RWPE2 (cell line): ENCODE data around the gene HMGB3.

Experiments used
- ATAC-seq: fragments of 200-7000 bp; cut with Tn5 transposase; 3 replicates; pipeline ENCODE4 v1.9.1; 2021; ENCODE audit warnings: low read depth
- DNase-seq: peaks from one replicate; pipeline ENCODE4 v3.0.0-alpha.2; 2020; ENCODE audit warnings: low spot score
- H3K27ac ChIP-seq: fragments of 450-650 bp; 2 replicates; pipeline ENCODE4 v1.5.1; 2017; ENCODE audit warnings: mild to moderate bottlenecking; ENCODE audit not compliant: poor library complexity, severe bottlenecking
- H3K27me3 ChIP-seq: fragments of 250-450 bp; sonication (Bioruptor Pico); 2 replicates; pipeline ENCODE4 v1.5.1; 2021; ENCODE audit warnings: mild to moderate bottlenecking, moderate library complexity; ENCODE audit not compliant: insufficient read depth, poor library complexity, severe bottlenecking
- H3K36me3 ChIP-seq: fragments of 250-450 bp; sonication (Bioruptor Pico); 2 replicates; pipeline ENCODE4 v1.5.1; 2020; ENCODE audit warnings: low read depth, mild to moderate bottlenecking, moderate library complexity
- H3K4me1 ChIP-seq: fragments of 250-450 bp; sonication (Bioruptor Pico); 2 replicates; pipeline ENCODE4 v1.5.1; 2021; ENCODE audit warnings: mild to moderate bottlenecking, moderate library complexity; ENCODE audit not compliant: insufficient read depth, poor library complexity, severe bottlenecking
- H3K4me3 ChIP-seq: fragments of 250-450 bp; sonication (Bioruptor Pico); 2 replicates; pipeline ENCODE4 v1.5.1; 2021; ENCODE audit warnings: mild to moderate bottlenecking, moderate library complexity; ENCODE audit not compliant: severe bottlenecking
- H3K9me3 ChIP-seq: fragments of 250-450 bp; sonication (Bioruptor Pico); 2 replicates; pipeline ENCODE4 v1.5.1; 2021; ENCODE audit warnings: mild to moderate bottlenecking, moderate library complexity; ENCODE audit not compliant: severe bottlenecking
- TF ChIP-seq, protein P1 (sequence below): fragments of 450-650 bp; IDR thresholded peaks from one replicate; pipeline ENCODE4 v1.5.1; 2017; ENCODE audit warnings: mild to moderate bottlenecking, moderate library complexity; ENCODE audit not compliant: poor library complexity, severe bottlenecking

HMGB3 gene

DNA sequence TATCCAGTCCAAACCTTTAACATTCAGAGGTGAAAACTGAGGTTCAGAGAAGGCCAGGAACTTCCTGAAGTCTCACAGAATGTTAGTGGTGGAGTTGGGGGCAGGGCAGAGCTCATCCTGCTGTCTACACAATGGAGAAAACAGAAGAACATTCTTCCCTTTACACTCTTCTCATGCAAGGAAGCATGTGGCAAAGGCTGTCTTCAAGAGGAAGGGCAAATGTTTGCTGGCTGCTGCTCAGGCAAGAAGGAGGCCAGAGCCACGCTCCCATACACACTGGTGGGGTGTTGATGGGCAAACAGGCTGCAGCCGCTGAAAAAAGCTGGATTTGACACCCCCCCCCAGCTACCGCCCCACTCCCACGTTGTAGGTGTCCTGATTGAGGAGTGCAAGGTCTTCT, 32.5 kb downstream of the HMGB3 start:
- H3K4me1 ChIP-seq: no peaks in the 10 kb centered on the region
- TF ChIP-seq, protein P1, sequence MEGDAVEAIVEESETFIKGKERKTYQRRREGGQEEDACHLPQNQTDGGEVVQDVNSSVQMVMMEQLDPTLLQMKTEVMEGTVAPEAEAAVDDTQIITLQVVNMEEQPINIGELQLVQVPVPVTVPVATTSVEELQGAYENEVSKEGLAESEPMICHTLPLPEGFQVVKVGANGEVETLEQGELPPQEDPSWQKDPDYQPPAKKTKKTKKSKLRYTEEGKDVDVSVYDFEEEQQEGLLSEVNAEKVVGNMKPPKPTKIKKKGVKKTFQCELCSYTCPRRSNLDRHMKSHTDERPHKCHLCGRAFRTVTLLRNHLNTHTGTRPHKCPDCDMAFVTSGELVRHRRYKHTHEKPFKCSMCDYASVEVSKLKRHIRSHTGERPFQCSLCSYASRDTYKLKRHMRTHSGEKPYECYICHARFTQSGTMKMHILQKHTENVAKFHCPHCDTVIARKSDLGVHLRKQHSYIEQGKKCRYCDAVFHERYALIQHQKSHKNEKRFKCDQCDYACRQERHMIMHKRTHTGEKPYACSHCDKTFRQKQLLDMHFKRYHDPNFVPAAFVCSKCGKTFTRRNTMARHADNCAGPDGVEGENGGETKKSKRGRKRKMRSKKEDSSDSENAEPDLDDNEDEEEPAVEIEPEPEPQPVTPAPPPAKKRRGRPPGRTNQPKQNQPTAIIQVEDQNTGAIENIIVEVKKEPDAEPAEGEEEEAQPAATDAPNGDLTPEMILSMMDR: no peak
- H3K9me3 ChIP-seq: no peaks in the 10 kb centered on the region
- no peak overlapping the region for H3K4me3 ChIP-seq
- no peaks in the 10 kb centered on the region for H3K36me3 ChIP-seq
- no peaks in the 10 kb centered on the region for H3K27me3 ChIP-seq
- no peak for ATAC-seq
- H3K27ac ChIP-seq: no peak overlapping the region
- DNase-seq: no peak

DNA sequence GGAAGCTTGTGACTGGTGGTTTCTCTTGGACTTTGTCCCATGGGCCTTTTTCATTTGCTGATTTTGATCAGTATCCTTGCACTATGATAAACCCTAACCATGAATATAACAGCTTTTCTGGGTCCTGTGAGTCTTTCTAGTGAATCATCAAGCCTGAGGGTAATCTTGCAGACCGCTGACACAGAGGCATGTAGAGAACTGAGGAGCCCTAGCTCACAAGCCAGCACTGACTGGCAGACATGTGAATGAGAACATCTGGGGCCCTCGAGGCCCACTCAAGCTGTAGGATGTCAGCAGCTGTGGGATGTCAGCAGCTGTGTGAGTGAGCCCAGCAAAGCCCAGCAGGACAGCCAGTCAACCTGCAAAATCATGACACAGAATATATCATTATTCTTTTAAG, 36.7 kb downstream of the HMGB3 start:
- H3K4me1 ChIP-seq: no peaks in the 10 kb centered on the region
- TF ChIP-seq, protein P1: no peak
- H3K9me3 ChIP-seq: no peaks in the 10 kb centered on the region
- no peaks in the 10 kb centered on the region for H3K36me3 ChIP-seq
- no peak overlapping the region for H3K4me3 ChIP-seq
- no peaks in the 10 kb centered on the region for H3K27me3 ChIP-seq
- no peak overlapping the region for H3K27ac ChIP-seq
- no peak for DNase-seq
- ATAC-seq: peak; percentile 52; the same call in 1 of the 3 replicates

DNA sequence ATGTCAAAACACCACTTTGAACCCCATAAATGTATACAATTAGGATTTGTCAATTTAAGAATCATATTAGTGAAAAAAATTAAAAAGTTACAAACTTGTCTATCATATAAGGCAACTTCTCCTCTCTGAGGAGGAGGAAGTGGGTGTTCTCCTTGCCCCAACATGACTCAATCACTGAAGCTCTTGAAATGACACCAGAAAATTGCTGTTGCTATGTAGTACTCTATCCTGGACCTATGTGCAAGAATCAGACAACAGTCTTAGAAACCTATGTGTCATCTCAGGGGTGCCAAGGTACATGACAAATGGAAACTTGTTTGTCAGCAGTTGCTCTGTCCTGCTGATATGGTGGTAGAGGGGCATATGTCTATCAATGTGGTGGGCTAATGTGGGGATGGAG, 47.7 kb downstream of the HMGB3 start:
- DNase-seq: no peak
- no peak for ATAC-seq
- no peak overlapping the region for H3K27ac ChIP-seq

DNA sequence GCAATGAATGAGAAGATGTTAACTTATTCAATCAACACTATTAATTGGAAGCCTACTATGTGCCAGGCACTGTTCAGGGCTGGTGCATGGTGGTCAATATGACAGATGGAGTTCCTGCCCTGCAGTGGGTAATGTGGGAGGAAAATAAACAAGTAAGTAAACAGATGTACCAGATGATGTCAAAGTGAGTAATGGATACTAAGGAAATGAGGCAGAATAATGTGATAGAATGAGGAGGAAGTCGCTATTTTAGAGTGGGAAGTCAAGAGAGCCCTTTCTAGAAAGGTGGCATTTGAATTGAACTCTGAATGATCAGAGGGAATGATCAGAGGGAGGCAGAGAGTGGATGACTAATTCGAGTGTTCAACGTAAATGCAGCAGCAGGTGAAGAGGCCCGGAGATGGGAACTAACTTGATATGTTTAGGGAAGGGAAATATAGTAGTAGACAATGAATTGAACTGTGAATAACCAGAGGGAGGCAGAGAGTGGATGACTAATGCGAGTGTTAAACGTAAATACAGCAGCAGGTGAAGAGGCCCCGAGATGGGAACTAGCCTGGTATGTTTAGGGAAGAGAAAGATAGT, 48.3 kb downstream of the HMGB3 start:
- TF ChIP-seq, protein P1: no peak
- Histone ChIP-seq H3K4me3 (no peak overlapping the region), H3K27ac (no peak overlapping the region), H3K27me3 (no peaks in the 10 kb centered on the region), H3K36me3 (no peaks in the 10 kb centered on the region), H3K4me1 (no peaks in the 10 kb centered on the region), H3K9me3 (no peaks in the 10 kb centered on the region)
- ATAC-seq (no peak), DNase-seq (no peak)

More for the DNA sequence above, 47.7 kb downstream of the HMGB3 start:
- no peak overlapping the region for H3K4me3 ChIP-seq
- no peaks in the 10 kb centered on the region for H3K9me3 ChIP-seq
- no peaks in the 10 kb centered on the region for H3K4me1 ChIP-seq
- no peaks in the 10 kb centered on the region for H3K27me3 ChIP-seq
- TF ChIP-seq, protein P1: no peak
- no peaks in the 10 kb centered on the region for H3K36me3 ChIP-seq

DNA sequence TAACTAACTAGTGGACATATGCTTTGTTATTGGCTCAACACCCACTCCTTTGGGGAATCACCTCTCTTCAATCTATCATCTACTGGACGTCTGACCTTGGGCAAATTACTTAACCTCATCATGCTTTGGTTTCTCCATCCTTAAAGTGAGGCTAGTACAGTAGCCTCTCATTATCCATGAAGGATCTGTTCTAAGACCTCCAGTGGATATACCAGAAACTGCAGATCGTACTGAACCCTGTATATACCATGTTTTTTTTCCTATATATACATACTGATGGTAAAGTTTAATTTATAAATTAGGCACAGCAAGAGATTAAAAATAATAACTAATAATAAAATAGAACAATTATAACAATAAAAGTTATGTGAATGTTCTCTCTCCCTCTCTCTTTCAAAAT, 56.2 kb downstream of the HMGB3 start:
- H3K4me1 ChIP-seq: no peaks in the 10 kb centered on the region
- no peaks in the 10 kb centered on the region for H3K36me3 ChIP-seq
- H3K27ac ChIP-seq: no peak overlapping the region
- TF ChIP-seq, protein P1: no peak
- no peaks in the 10 kb centered on the region for H3K27me3 ChIP-seq
- no peaks in the 10 kb centered on the region for H3K9me3 ChIP-seq
- DNase-seq: no peak
- H3K4me3 ChIP-seq: no peak overlapping the region
- ATAC-seq: no peak
